H9 (cell line): ENCODE results near the gene TMEM169. TPM values are rescaled to one million over a fixed set of nuclear protein-coding genes. Genes with fewer than 3 reads are reported as not detected.

Experiments used
- DNase-seq: peaks from one replicate; pipeline ENCODE4 v3.0.0-alpha.2; 2017
- H2AFZ ChIP-seq: one replicate; pipeline ENCODE4 v1.6.1; 2013; ENCODE audit warnings: mild to moderate bottlenecking, low read length, control low read depth, moderate library complexity
- H2AK5ac ChIP-seq: 2 replicates; pipeline ENCODE4 v1.6.1; 2013; ENCODE audit warnings: low read length, control low read depth, mixed read lengths; ENCODE audit not compliant: insufficient read length
- H2BK120ac ChIP-seq: one replicate; pipeline ENCODE4 v1.6.1; 2013; ENCODE audit warnings: low read depth, mild to moderate bottlenecking, low read length, control low read depth, inconsistent platforms; ENCODE audit not compliant: poor library complexity, severe bottlenecking
- H2BK12ac ChIP-seq: 2 replicates; pipeline ENCODE4 v1.6.1; 2013; ENCODE audit warnings: low read length, control low read depth, mixed read lengths, low read depth; ENCODE audit not compliant: insufficient read length
- H2BK15ac ChIP-seq: 2 replicates; pipeline ENCODE4 v1.6.1; 2013; ENCODE audit warnings: low read depth, low read length, control low read depth
- H2BK20ac ChIP-seq: one replicate; pipeline ENCODE4 v1.6.1; 2013; ENCODE audit warnings: low read depth, mild to moderate bottlenecking, low read length, control low read depth, inconsistent platforms; ENCODE audit not compliant: poor library complexity, severe bottlenecking
- H2BK5ac ChIP-seq: 2 replicates; pipeline ENCODE4 v1.6.1; 2013; ENCODE audit warnings: low read length, control low read depth, mixed read lengths; ENCODE audit not compliant: insufficient read length
- H3K14ac ChIP-seq: 2 replicates; pipeline ENCODE4 v1.6.1; 2013; ENCODE audit warnings: low read length, control low read depth; ENCODE audit not compliant: insufficient read depth
- H3K18ac ChIP-seq: 2 replicates; pipeline ENCODE4 v1.6.1; 2013; ENCODE audit warnings: low read depth, mild to moderate bottlenecking, mixed read lengths, low read length, control low read depth; ENCODE audit not compliant: insufficient read length
- H3K23ac ChIP-seq: 2 replicates; pipeline ENCODE4 v1.6.1; 2013; ENCODE audit warnings: low read length, control low read depth, mixed read lengths, low read depth; ENCODE audit not compliant: insufficient read length
- H3K23me2 ChIP-seq: 2 replicates; pipeline ENCODE4 v1.6.1; 2013; ENCODE audit warnings: low read depth, mild to moderate bottlenecking, mixed read lengths, low read length, control low read depth; ENCODE audit not compliant: insufficient read length, poor library complexity, severe bottlenecking
- H3K27ac ChIP-seq: 2 replicates; pipeline ENCODE4 v1.5.1; 2013; ENCODE audit warnings: low read length, control low read depth, mixed read lengths, low read depth; ENCODE audit not compliant: insufficient read length
- H3K27me3 ChIP-seq: 2 replicates; pipeline ENCODE4 v1.6.1; 2013; ENCODE audit warnings: low read length, control low read depth, inconsistent platforms; ENCODE audit not compliant: insufficient read depth
- H3K4ac ChIP-seq: 2 replicates; pipeline ENCODE4 v1.6.1; 2013; ENCODE audit warnings: low read depth, mild to moderate bottlenecking, control low read depth, inconsistent platforms, low read length, moderate library complexity
- H3K4me1 ChIP-seq: 2 replicates; pipeline ENCODE4 v1.6.1; 2013; ENCODE audit warnings: low read length, control low read depth, inconsistent platforms; ENCODE audit not compliant: insufficient read depth
- H3K4me2 ChIP-seq: 2 replicates; pipeline ENCODE4 v1.6.1; 2013; ENCODE audit warnings: low read length, control low read depth, mixed read lengths; ENCODE audit not compliant: insufficient read length, insufficient read depth
- H3K56ac ChIP-seq: 2 replicates; pipeline ENCODE4 v1.6.1; 2013; ENCODE audit warnings: low read depth, mild to moderate bottlenecking, mixed read lengths, low read length, control low read depth; ENCODE audit not compliant: insufficient read length
- H3K79me1 ChIP-seq: 2 replicates; pipeline ENCODE4 v1.6.1; 2013; ENCODE audit warnings: low read depth, mild to moderate bottlenecking, moderate library complexity, low read length, control low read depth, inconsistent platforms; ENCODE audit not compliant: insufficient read depth, poor library complexity, severe bottlenecking
- H3K79me2 ChIP-seq: 2 replicates; pipeline ENCODE4 v1.6.1; 2013; ENCODE audit warnings: low read length, control low read depth, inconsistent platforms; ENCODE audit not compliant: insufficient read depth
- H3K9ac ChIP-seq: 2 replicates; pipeline ENCODE4 v1.6.1; 2013; ENCODE audit warnings: low read length, control low read depth, mixed read lengths; ENCODE audit not compliant: insufficient read length; ENCODE audit errors: extremely low read depth
- H3K9me3 ChIP-seq: one replicate; pipeline ENCODE4 v1.6.1; 2013; ENCODE audit warnings: low read depth, low read length, inconsistent platforms; ENCODE audit not compliant: control insufficient read depth
- H3T11ph ChIP-seq: one replicate; pipeline ENCODE4 v1.6.1; 2013; ENCODE audit warnings: mild to moderate bottlenecking, low read length, control low read depth, inconsistent platforms
- H4K20me1 ChIP-seq: one replicate; pipeline ENCODE4 v1.6.1; 2013; ENCODE audit not compliant: control insufficient read depth, insufficient read length, insufficient read depth
- H4K5ac ChIP-seq: 2 replicates; pipeline ENCODE4 v1.6.1; 2013; ENCODE audit warnings: low read depth, mild to moderate bottlenecking, mixed read lengths, low read length, control low read depth; ENCODE audit not compliant: insufficient read length
- H4K8ac ChIP-seq: replicated peaks from 2 replicates; pipeline ENCODE4 v1.6.1; 2013; ENCODE audit warnings: low read length, control low read depth, mixed read lengths, low read depth; ENCODE audit not compliant: insufficient read length
- H4K91ac ChIP-seq: 2 replicates; pipeline ENCODE4 v1.6.1; 2013; ENCODE audit warnings: low read depth, mild to moderate bottlenecking, moderate library complexity, mixed read lengths, low read length, control low read depth; ENCODE audit not compliant: insufficient read length
- H3K27ac Mint-ChIP-seq, 3 experiments: 2 replicates in 2 of 3; 3 replicates in 1 of 3; pipeline ENCODE4 v1.8.0; 2020 to 2021; ENCODE audit warnings: mixed read lengths in 3 of 3, mild to moderate bottlenecking in 1 of 3, moderate library complexity in 1 of 3
- H3K27me3 Mint-ChIP-seq: 2 replicates; pipeline ENCODE4 v1.8.0; 2021; ENCODE audit warnings: low read depth, mild to moderate bottlenecking, moderate library complexity, mixed read lengths
- H3K36me3 Mint-ChIP-seq, 3 experiments: 2 replicates in 2 of 3; 3 replicates in 1 of 3; pipeline ENCODE4 v1.8.0; 2020 to 2021; ENCODE audit warnings: low read depth in 3 of 3, mixed read lengths in 3 of 3; ENCODE audit not compliant: insufficient read depth in 1 of 3
- H3K4me1 Mint-ChIP-seq, 2 experiments: 2 replicates each; pipeline ENCODE4 v1.8.0; 2020; ENCODE audit warnings: mixed read lengths in 2 of 2
- H3K4me3 Mint-ChIP-seq, 2 experiments: 2 replicates in 1 of 2; 3 replicates in 1 of 2; pipeline ENCODE4 v1.8.0; 2020 to 2021; ENCODE audit warnings: mild to moderate bottlenecking in 2 of 2, mixed read lengths in 2 of 2, moderate library complexity in 1 of 2
- H3K9me3 Mint-ChIP-seq, 2 experiments: 2 replicates in 1 of 2; 3 replicates in 1 of 2; pipeline ENCODE4 v1.8.0; 2020; ENCODE audit warnings: mild to moderate bottlenecking in 2 of 2, mixed read lengths in 2 of 2, moderate library complexity in 1 of 2
- CTCF ChIP-seq: fragments of 200-600 bp; sonication (generic); conservative IDR thresholded peaks from 3 replicates; pipeline ENCODE4 v1.8.0; 2021; ENCODE audit warnings: antibody characterized with exemption, mild to moderate bottlenecking
- WGBS: extraction: QIAGEN DNeasy Blood & Tissue Kit; methylation state at CpG from one replicate; pipeline ENCODE4 v1.1.7; 2013; ENCODE audit warnings: missing lambda C conversion rate, low lambda C conversion rate, mixed read lengths; ENCODE audit not compliant: insufficient read length; ENCODE audit errors: extremely low coverage; 5-methylcytosine and 5-hydroxymethylcytosine counted together
- total RNA-seq: library from RNA; stranded (reverse); gene quantifications from 2 replicates; pipeline ENCODE4 v1.2.1, GENCODE V29; 2021

The TMEM169 gene
- total RNA-seq, 1 experiment from 2014 or later, result 1.0 TPM

GRCh38 chr2:216113572-216113971 lies 31.9 kb downstream of the TMEM169 start:
- no peak overlapping the region for H2AFZ ChIP-seq
- H3K4me1 Mint-ChIP-seq, result peaks cover 49 to 65% of the 10 kb centered on the region in 2 experiments
- H4K5ac ChIP-seq, result no peak overlapping the region
- H3K9ac ChIP-seq, result no peak overlapping the region
- H3K9me3 Mint-ChIP-seq, result peaks cover 0 to 3% of the 10 kb centered on the region in 2 experiments; a peak in 2 of 5 replicates
- H3K9me3 ChIP-seq, result no peaks in the 10 kb centered on the region
- H4K8ac ChIP-seq, result no peak overlapping the region
- H4K20me1 ChIP-seq, result no peaks in the 10 kb centered on the region
- DNase-seq, result no peak
- H2BK5ac ChIP-seq, result no peak overlapping the region
- no peak overlapping the region for H3K14ac ChIP-seq
- no peak overlapping the region for H3K18ac ChIP-seq
- H2BK20ac ChIP-seq, result no peak overlapping the region
- no peak overlapping the region for H3K4me2 ChIP-seq
- no peak overlapping the region for H2AK5ac ChIP-seq
- peaks cover 6% of the 10 kb centered on the region for H3K23me2 ChIP-seq
- no peak overlapping the region for H2BK12ac ChIP-seq
- no peak overlapping the region for H3K56ac ChIP-seq
- no peak overlapping the region for H2BK120ac ChIP-seq
- H3K36me3 Mint-ChIP-seq, result peaks cover 60 to 87% (median 80%) of the 10 kb centered on the region in 3 experiments
- H3T11ph ChIP-seq, result no peak overlapping the region
- no peak overlapping the region for H2BK15ac ChIP-seq
- no peak overlapping the region for H3K27ac ChIP-seq
- H3K4me3 Mint-ChIP-seq, result no peak overlapping the region
- TF ChIP-seq CTCF, result no peak
- H3K27me3 Mint-ChIP-seq, result no peaks in the 10 kb centered on the region
- peak overlapping the region; percentile 15 to 97 (median 21); a peak in 5 of 7 replicates for H3K27ac Mint-ChIP-seq
- H3K79me2 ChIP-seq, result peaks cover 35% of the 10 kb centered on the region; the same call in 1 of the 2 replicates
- WGBS, result no CpG with 5 or more reads among the region's 3 CpGs
- no peak overlapping the region for H3K4ac ChIP-seq
- H3K4me1 ChIP-seq, result peaks cover 2% of the 10 kb centered on the region; the same call in 1 of the 2 replicates
- no peaks in the 10 kb centered on the region for H3K27me3 ChIP-seq
- H3K23ac ChIP-seq, result no peak overlapping the region
- H3K79me1 ChIP-seq, result peaks cover 5% of the 10 kb centered on the region
- H4K91ac ChIP-seq, result no peak overlapping the region
